DMS53 (cell line): ENCODE results near the gene HOXC11.

Experiments
- DNase-seq: peaks from one replicate; lab custom pipeline; 2025; lab: John Stamatoyannopoulos, UW

Gene HOXC11

DNA sequence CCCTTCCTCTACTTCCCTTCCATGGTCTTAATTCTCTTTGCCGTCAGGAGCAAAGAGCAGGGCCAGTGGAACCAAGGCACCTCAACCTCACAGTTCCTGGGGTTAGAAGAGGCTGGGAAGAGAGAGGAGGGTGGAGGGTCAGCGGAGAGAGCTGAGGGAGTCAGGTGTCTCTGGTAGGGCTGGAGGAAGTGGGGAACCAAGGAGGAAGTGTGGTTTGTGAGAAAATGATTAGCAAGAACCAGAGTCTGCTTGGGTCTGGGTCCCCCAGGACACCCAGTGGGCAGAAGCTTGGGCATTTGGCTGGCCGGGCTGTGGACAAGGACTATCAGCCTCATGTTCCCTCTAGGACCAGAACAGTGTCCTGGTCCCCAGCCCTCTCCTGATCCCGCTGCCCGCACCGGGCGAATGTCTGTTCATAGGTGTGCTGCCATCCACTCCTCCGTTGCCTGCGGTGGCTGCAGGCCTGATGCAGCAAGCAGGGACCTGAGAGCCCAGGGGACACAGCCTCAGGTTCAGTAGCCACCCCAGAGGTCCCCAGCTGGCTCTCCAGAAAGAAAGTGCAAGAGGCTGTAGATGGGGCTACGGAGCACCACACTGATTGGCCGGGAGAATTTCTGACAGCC, 15.9 kb upstream of the HOXC11 start:
- no peak for DNase-seq

GRCh38 chr12:53958128-53958527, 14.8 kb upstream of the HOXC11 start:
- no peak for DNase-seq

- DNase-seq, result no peak
Observed at GRCh38 chr12:53959314-53959713, 13.6 kb upstream of the HOXC11 start.

GRCh38 chr12:53960187-53961024, 12.5 kb upstream of the HOXC11 start:
- DNase-seq, result no peak

- no peak for DNase-seq
Observed at GRCh38 chr12:53961025-53961761, 11.7 kb upstream of the HOXC11 start.

- DNase-seq, result no peak
Observed at GRCh38 chr12:53963005-53963404, 9.9 kb upstream of the HOXC11 start.

GRCh38 chr12:53963434-53964314, 9.3 kb upstream of the HOXC11 start:
- no peak for DNase-seq

GRCh38 chr12:53964315-53964713, 8.6 kb upstream of the HOXC11 start:
- no peak for DNase-seq

- DNase-seq, result no peak
Observed at GRCh38 chr12:53965281-53966084, 7.4 kb upstream of the HOXC11 start.

- DNase-seq, result no peak
Observed at GRCh38 chr12:53966085-53966384, 6.9 kb upstream of the HOXC11 start.

GRCh38 chr12:53966385-53967133, 6.4 kb upstream of the HOXC11 start:
- no peak for DNase-seq

GRCh38 chr12:53967421-53967925, 5.5 kb upstream of the HOXC11 start:
- no peak for DNase-seq

DNA sequence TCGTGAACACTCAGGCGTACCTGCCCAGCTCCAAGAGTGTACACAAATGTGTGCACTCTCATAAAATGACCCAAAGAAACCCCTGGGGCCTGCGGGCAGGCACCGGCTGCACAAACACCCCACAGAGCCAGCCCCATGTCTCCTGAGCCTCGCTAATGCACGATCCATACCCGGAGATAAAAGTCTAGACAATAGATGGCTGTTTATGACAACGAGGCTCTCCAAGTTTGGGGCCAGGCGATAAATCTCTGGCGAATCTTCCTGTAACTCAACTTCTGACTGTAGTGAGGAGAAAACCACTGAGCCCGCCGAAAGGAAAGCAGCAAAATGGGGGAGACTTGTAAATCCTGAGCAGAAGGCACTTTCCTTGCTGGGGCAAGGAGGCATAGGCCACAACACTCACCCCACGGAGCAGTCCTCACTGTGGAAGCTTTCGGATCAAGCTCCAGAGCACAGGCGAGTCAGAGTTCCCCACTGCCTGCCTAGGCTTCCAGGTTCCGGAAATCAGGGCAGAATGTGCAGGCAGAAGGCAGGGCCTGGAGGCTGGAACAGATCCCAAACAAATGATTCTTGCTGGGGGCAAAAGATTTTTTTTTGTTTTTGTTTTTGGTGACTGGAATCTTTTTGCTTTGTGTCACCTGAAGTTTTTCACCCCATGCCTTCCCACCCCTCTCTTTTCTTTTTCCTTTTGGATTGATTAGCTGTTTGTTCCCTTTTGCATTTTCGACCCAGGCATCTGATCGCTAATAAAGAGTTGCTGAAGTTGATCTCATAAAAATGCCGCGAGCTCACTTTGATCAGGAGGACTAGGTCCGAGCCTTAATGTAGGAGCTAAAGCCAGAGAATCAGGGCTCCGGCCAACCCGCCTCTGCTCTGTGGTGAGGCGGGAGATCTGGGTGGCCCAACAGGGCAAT, 4.5 kb upstream of the HOXC11 start:
- DNase-seq, result no peak

GRCh38 chr12:53969588-53970259, 3.2 kb upstream of the HOXC11 start:
- DNase-seq, result no peak

DNA sequence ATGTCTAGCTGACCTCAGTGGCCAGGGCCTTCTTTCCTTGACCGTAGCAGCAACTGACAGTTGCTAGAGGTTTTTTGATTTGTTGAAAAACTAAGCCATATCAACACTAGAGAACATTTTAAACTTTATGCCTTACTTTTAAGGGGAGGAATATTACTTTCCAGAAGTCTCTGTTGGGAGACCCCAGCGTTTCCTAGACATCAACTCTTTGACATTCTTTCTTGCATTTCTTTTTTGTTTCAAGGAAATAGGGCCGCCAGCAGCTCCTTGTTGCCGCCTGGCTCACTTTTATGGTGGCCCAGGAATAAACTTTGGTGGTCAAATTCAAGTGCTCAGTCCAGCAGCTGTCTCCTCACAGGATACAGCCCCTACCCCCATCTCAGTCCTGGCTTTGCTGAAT, 2.5 kb upstream of the HOXC11 start:
- DNase-seq, result no peak

GRCh38 chr12:53971129-53971528, 1.8 kb upstream of the HOXC11 start:
- DNase-seq, result no peak

- DNase-seq, result no peak
Observed at GRCh38 chr12:53971686-53972085, 1.2 kb upstream of the HOXC11 start.

- no peak for DNase-seq
Observed at GRCh38 chr12:53972152-53972702, 699 bp upstream of the HOXC11 start.
